Activated CD4-positive, alpha-beta T cell treated with anti-CD3 and anti-CD28 coated beads, Interleukin-2, amount 10 ng/mL, durations not matched to agents 7 days and 5 days (primary cell): ENCODE data around the gene MAP2K2. TPM values are rescaled to one million over a fixed set of nuclear protein-coding genes. Genes with fewer than 3 reads are reported as not detected.
"Not testable (repeated sequence)": the region's sequence is repeated elsewhere in the genome, so short reads cannot be mapped to it uniquely, and the experiment has no call there.

Experiments
- CTCF ChIA-PET: fragments of 350-600 bp; sonication (Branson Sonifier 250); formaldehyde crosslinking; loops from one replicate; lab custom pipeline; 2021; ENCODE audit warnings: antibody characterized with exemption; lab: Charles Lee
- POLR2A ChIA-PET: fragments of 350-600 bp; sonication (Branson Sonifier 250); formaldehyde crosslinking; loops from one replicate; lab custom pipeline; 2021; ENCODE audit warnings: antibody characterized with exemption; lab: Charles Lee
- DNase-seq: peaks from one replicate; pipeline ENCODE4 v3.0.0-alpha.2; 2020
- H3K27ac Mint-ChIP-seq: one replicate; pipeline ENCODE4 v1.8.0; 2021; ENCODE audit warnings: mild to moderate bottlenecking, moderate library complexity, mixed read lengths
- H3K27me3 Mint-ChIP-seq: one replicate; pipeline ENCODE4 v1.8.0; 2021; ENCODE audit warnings: mixed read lengths
- H3K36me3 Mint-ChIP-seq: one replicate; pipeline ENCODE4 v1.8.0; 2021; ENCODE audit warnings: low read depth, mixed read lengths
- H3K4me1 Mint-ChIP-seq: one replicate; pipeline ENCODE4 v1.8.0; 2021; ENCODE audit warnings: mixed read lengths
- H3K4me3 Mint-ChIP-seq: one replicate; pipeline ENCODE4 v1.8.0; 2021; ENCODE audit warnings: mild to moderate bottlenecking, moderate library complexity, mixed read lengths
- H3K9me3 Mint-ChIP-seq: one replicate; pipeline ENCODE4 v1.8.0; 2021; ENCODE audit warnings: mixed read lengths
- total RNA-seq, 2 experiments: library from RNA; stranded (reverse); gene quantifications; one replicate each; pipeline ENCODE4 v1.2.3, GENCODE V29; 2021

Gene MAP2K2
- 100 to 1,000 TPM; 175 to 202 TPM for total RNA-seq

DNA sequence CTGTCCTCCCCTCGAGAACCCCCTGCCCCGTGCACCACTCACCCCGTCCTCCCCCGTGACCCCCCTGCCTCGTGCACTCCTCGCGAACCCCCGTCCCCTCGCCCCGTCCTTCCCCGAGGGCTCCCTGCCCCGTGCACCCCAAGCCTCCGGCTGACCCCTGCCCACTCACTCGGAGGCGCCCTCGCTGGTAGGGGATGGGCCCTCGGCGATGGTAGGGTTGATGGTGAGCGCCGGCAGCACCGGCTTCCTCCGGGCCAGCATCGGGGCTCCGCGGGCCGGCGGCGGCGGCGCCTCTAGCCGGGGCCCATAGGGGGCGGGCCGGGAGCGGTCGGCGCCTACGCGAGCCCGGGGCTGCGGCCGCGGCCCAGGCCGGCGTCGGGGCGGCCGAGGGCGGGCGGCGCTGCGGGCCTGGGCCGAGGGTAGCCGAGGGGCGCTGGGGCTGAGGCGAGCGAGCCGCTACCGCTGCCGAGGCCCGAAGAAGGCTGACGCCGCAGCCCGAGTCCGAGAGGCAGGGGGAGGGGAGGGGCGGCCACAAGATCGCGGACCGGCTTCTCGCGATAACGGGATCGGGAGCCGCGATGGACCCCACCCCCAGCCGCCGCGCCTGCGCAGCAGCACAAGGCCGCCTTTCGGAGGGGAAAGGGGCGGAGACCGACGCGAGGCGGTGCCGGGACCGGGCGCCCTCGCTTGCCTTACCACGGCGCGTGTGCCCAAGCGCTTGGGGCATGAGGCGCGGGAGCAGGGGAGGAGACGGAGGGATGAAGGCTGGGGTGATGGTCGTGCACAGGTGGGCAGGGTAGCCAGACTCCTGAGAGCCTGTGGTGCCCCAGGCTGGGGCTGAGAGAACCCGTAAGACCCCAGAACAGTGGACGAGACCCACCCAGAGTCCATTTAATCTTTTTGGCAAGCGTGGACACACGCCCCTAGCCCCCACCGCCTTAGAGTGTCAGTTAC, at the start of gene MAP2K2:
Gene MAP2K2 (minus strand): TSS at position 508 of the 954 bp plus-strand sequence. CDS start 247 bp downstream, at position 261.
- POLR2A ChIA-PET: no interaction called here

DNA sequence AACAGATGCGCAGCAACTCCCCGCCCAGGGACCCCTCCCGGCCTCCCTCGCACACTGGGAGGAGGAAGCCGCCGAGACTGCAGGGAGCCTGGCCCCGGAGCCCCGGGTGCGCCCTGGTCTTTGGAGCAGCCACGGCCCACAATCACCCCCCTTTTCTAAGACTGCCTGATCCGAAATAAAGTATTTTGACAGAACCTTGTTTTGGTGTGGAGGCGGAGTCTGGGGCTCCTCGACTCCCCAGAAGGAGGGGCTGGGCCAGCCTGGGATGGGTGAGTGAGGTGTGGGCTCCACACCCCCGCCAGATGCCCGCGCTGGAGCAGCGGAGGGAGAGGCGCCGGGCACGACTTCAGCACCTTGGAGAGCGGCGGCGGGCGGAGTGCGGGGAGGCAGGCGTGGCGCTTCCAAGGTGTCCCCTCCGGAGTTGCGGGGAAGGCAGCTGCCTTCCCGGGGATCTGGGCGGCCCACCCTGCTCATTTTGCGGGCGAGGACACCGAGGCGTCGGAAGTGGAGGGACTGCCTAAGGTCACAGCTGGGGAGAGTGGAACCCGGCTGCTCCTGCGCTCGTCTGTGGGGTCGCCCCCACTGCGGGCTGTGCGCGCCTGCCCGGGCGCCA, 49.0 kb upstream of the MAP2K2 start:
- CTCF ChIA-PET: no interaction called here
- peaks cover 4% of the 10 kb centered on the region for H3K36me3 Mint-ChIP-seq
- H3K9me3 Mint-ChIP-seq: no peaks in the 10 kb centered on the region
- H3K27me3 Mint-ChIP-seq: peaks cover 3% of the 10 kb centered on the region
- no peak overlapping the region for H3K27ac Mint-ChIP-seq
- DNase-seq: peak; percentile 75
- H3K4me1 Mint-ChIP-seq: no peaks in the 10 kb centered on the region
- no peak overlapping the region for H3K4me3 Mint-ChIP-seq
- POLR2A ChIA-PET: no interaction called here

More for the DNA sequence above, at the start of gene MAP2K2:
- Mint-ChIP-seq H3K4me1 (peaks cover 24% of the 10 kb centered on the region), H3K27ac (peak within 1 kb of the TSS; percentile 91), H3K4me3 (peak within 1 kb of the TSS; percentile 87), H3K27me3 (no peaks in the 10 kb centered on the region), H3K36me3 (peaks cover 8% of the 10 kb centered on the region), H3K9me3 (no peaks in the 10 kb centered on the region)
- CTCF ChIA-PET: no interaction called here
- peak; percentile 95 for DNase-seq

DNA sequence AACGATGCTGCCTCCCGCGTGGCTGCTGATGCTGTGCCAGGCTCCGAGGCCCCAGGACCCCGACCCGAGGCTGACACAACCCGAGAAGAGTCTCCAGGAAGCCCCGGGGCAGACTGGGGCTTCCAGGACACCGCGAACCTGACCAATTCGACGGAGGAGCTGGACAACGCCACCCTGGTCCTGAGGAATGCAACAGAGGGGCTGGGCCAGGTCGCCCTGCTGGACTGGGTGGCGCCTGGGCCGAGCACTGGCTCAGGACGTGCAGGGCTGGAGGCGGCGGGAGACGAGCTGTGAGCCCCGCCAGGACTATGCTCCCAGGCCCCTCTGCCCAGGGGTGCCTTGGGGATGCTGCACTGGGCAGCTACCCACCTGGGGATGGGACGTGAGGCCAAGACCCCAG, 47.8 kb upstream of the MAP2K2 start:
- no peak overlapping the region for H3K4me3 Mint-ChIP-seq
- ChIA-PET POLR2A (no interaction called here), CTCF (interaction anchor here (0.6 to 0.8 kb wide), 2 partner anchors 58 to 59 kb away, joined by 3 to 5 read pairs; no protein-coding TSS in a partner anchor)

DNA sequence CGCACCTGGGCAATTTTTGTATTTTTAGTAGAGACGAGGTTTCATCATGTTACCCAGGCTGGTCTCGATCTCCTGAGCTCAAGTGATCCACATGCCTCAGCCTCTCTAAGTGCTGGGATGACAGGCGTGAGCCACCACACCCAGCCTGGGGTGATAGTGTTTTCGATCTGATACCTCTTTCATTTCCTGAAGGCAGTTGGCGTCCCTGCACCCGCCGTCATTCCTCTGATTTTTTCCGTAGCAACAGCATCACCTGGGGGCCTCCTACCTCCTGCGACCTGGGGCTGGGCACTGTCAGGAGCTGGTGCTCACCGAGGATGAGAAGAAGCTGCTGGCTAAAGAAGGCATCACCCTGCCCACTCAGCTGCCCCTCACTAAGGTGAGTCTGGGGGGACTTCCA, 40.3 kb upstream of the MAP2K2 start:
- no peaks in the 10 kb centered on the region for H3K4me1 Mint-ChIP-seq
- peaks cover 4% of the 10 kb centered on the region for H3K27me3 Mint-ChIP-seq
- no peak overlapping the region for H3K4me3 Mint-ChIP-seq
- no peak overlapping the region for H3K27ac Mint-ChIP-seq
- DNase-seq: no peak
- no peaks in the 10 kb centered on the region for H3K36me3 Mint-ChIP-seq
- ChIA-PET POLR2A (no interaction called here), CTCF (interaction anchor here (0.7 to 2.1 kb wide), 3 partner anchors 24 to 131 kb away, joined by 3 to 7 read pairs (median 3); no protein-coding TSS in a partner anchor)
- no peaks in the 10 kb centered on the region for H3K9me3 Mint-ChIP-seq

More for the DNA sequence above, 47.8 kb upstream of the MAP2K2 start:
- no peak for DNase-seq
- Mint-ChIP-seq H3K27ac (no peak overlapping the region), H3K27me3 (peaks cover 3% of the 10 kb centered on the region), H3K4me1 (no peaks in the 10 kb centered on the region), H3K9me3 (no peaks in the 10 kb centered on the region), H3K36me3 (peaks cover 4% of the 10 kb centered on the region)

DNA sequence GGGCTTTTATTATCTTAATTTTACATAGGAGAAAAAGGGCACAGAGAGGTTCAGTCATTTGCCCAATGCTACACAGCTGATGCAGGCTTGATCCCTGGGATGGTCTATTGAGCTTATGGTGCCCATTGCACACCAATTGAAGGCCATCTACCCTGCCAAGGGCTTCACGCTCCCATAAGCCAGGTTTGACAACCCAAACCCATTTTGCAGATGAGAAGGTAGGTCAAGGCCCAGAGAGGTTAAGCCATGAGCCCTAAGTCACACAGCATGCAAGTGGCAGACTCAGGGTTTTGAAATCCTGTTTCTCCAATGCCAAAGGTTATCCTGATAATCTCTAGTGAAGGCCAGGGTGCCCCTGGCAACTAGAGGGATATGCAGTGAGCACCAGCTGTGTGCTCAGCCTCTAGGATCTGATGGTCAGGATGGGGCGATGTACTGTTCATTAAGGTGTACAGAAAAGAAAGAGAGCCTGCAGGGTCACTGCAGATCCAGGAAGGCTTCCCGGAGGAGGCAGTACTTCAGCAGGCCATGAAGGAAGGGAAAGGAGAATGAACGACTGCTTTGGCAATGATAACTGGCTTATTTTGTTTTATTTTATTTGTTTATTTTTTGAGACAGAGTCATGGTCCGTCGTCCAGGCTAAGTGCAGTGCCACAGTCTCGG, 37.6 kb upstream of the MAP2K2 start:
- CTCF ChIA-PET: interaction anchor here (1.6 to 2.3 kb wide), 2 partner anchors 18 to 21 kb away, joined by 5 to 6 read pairs; no protein-coding TSS in a partner anchor
- no peaks in the 10 kb centered on the region for H3K4me1 Mint-ChIP-seq
- no peaks in the 10 kb centered on the region for H3K36me3 Mint-ChIP-seq
- peaks cover 5% of the 10 kb centered on the region for H3K27me3 Mint-ChIP-seq
- no peaks in the 10 kb centered on the region for H3K9me3 Mint-ChIP-seq
- DNase-seq: no peak
- no peak overlapping the region for H3K27ac Mint-ChIP-seq
- POLR2A ChIA-PET: no interaction called here
- no peak overlapping the region for H3K4me3 Mint-ChIP-seq

DNA sequence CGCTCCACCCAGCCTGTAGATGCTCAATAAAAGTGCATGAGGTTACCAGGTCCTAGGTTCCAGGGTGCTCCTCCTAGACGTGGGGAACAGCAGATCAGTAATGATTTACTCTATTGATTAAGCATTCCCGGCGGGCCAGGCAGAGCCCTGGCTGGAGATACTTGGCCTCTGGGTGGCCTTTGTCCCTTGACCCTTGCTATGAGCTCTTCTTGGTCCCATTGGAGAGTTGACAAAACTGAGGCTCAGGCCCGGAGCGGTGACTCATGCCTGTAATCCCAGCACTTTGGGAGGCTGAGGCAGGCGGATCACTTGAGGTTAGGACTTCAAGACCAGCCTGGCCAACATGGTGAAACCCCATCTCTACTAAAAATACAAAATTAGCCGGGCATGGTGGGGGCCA, 34.0 kb upstream of the MAP2K2 start:
- DNase-seq, H3K27ac Mint-ChIP-seq, H3K27me3 Mint-ChIP-seq, POLR2A ChIA-PET, H3K4me1 Mint-ChIP-seq, H3K4me3 Mint-ChIP-seq, H3K9me3 Mint-ChIP-seq, H3K36me3 Mint-ChIP-seq: not testable (repeated sequence)
- CTCF ChIA-PET: interaction anchor here (0.7 to 1.5 kb wide), 2 partner anchors 18 to 1257 kb away, joined by 3 to 5 read pairs; partner anchors contain the start of gene ZNF57

DNA sequence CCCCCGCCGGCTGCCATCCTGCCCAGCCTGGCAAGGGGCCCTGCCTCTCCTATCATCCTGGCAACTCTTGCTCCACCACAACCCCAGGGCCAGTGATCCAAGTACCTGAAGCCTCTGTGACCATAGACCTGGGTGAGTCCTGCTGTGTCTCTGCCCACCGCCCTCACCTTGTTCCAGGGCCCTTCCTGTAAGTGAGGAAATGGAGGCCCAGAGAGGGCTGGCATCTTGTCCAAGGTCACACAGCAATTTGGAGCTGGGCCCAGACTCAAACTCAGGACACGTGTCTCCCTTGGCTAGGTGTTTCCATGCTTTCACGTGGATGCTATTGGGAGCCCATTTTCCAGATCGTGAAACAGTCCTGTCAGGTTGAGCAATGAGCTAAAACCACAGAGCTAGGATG, 33.2 kb upstream of the MAP2K2 start:
- Mint-ChIP-seq H3K9me3 (no peaks in the 10 kb centered on the region), H3K36me3 (no peaks in the 10 kb centered on the region), H3K27ac (no peak overlapping the region), H3K4me1 (peaks cover 8% of the 10 kb centered on the region), H3K4me3 (no peak overlapping the region), H3K27me3 (peaks cover 1% of the 10 kb centered on the region)
- DNase-seq: no peak
- ChIA-PET POLR2A (no interaction called here), CTCF (interaction anchor here (1.5 kb wide), 1 partner anchor 18 kb away, joined by 5 read pairs; no protein-coding TSS in a partner anchor)

DNA sequence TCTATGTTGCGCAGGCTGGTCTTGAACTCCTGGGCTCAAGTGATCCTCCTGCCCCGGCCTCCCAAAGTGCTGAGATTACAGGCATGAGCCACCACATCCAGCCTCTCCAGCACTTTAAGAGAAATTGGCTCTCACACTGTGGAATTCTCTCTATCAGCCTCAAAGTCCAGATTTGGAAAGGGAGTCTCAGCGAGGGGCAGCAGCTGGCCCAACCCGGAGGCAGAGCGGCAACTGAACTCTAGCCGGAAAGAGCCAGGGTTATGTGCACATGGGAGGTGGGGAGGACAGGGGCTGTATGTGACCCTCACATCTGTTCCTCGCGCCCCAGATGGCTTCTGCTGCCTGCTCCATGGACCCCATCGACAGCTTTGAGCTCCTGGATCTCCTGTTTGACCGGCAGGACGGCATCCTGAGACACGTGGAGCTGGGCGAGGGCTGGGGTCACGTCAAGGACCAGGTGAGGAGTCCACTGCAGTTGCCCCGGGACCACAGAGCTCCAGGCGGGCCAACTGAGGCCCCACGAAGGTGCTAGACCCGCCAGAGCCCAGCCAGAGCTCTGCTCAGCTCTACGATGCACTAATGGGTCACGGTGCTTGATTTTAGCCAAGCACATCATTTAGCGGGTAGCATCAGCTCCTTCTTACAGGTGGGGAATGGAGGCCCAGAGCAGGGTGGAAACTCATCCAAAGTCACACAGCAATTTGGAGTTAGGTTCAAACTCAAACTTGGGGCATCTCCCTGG, 30.8 kb upstream of the MAP2K2 start:
- H3K9me3 Mint-ChIP-seq: no peaks in the 10 kb centered on the region
- H3K4me3 Mint-ChIP-seq: no peak overlapping the region
- ChIA-PET CTCF (interaction anchor here (0.5 to 2.2 kb wide), 3 partner anchors 14 to 838 kb away, joined by 3 to 15 read pairs (median 4); no protein-coding TSS in a partner anchor), POLR2A (no interaction called here)
- no peak overlapping the region for H3K27ac Mint-ChIP-seq
- DNase-seq: no peak
- H3K27me3 Mint-ChIP-seq: peaks cover 1% of the 10 kb centered on the region
- H3K36me3 Mint-ChIP-seq: no peaks in the 10 kb centered on the region
- H3K4me1 Mint-ChIP-seq: peaks cover 8% of the 10 kb centered on the region

DNA sequence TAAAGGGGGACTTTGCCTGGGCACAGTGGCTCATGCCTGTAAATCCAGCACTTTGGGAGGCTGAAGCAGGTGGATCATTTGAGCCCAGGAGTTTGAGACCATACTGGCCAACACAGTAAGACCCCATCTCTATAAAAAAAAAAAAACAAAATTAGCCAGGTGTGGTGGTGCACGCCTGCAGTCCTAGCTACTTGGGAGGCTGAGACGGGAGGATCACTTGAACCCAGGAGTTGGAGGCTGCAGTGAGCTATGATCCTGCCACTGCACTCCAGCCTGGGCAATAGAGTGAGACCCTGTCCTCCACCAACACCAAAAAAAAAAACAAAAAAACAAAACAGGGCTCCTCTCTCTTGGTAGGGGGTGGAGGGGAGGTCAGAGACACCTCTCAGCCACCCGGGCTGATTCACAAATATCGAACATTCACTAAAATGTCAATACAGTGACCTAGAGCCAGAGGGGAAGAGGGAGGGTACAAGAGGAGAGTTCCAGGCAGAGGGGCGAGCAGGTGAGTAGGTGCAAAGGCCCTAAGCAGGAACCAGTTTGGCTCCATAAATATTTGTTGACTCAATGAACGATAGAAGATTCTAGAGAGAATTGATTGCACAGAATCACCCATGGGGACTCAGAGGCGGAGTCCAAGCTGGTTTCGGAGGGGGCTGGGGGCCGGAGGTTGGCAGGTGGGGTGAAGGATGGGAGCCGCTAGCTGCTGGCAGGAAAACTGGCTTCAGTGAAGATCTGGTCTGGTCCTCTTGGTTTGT, 28.5 kb upstream of the MAP2K2 start:
- H3K9me3 Mint-ChIP-seq: no peaks in the 10 kb centered on the region
- no peak for DNase-seq
- no peaks in the 10 kb centered on the region for H3K36me3 Mint-ChIP-seq
- peaks cover 8% of the 10 kb centered on the region for H3K4me1 Mint-ChIP-seq
- peaks cover 1% of the 10 kb centered on the region for H3K27me3 Mint-ChIP-seq
- ChIA-PET CTCF (interaction anchor here (1.4 to 1.6 kb wide), 2 partner anchors 77 to 165 kb away, joined by 3 read pairs; partner anchors contain the start of gene EBI3), POLR2A (no interaction called here)
- H3K27ac Mint-ChIP-seq: no peak overlapping the region
- H3K4me3 Mint-ChIP-seq: no peak overlapping the region

DNA sequence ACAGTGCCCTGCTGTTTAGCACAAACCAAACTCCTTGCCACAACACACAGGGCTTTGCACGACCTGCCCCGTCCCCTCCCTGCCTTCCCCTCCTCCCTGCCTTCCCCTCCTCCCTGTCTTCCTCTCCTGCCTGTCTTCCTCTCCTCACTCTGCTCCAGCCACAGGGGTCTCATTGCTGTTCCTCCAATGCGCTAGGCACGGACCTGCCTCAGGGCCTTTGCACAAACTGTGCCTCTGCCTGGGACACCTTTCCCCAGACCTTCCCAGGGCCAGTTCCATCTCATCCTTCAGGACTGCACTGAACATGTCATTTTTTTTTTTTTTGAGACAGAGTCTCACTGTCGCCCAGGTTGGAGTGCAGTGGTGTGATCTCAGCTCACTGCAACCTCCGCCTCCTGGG, 27.7 kb upstream of the MAP2K2 start:
- H3K36me3 Mint-ChIP-seq: no peaks in the 10 kb centered on the region
- no peak overlapping the region for H3K4me3 Mint-ChIP-seq
- peaks cover 2% of the 10 kb centered on the region for H3K27me3 Mint-ChIP-seq
- no peak overlapping the region for H3K27ac Mint-ChIP-seq
- POLR2A ChIA-PET: no interaction called here
- CTCF ChIA-PET: no interaction called here
- DNase-seq: no peak
- no peaks in the 10 kb centered on the region for H3K9me3 Mint-ChIP-seq
- H3K4me1 Mint-ChIP-seq: peaks cover 8% of the 10 kb centered on the region

DNA sequence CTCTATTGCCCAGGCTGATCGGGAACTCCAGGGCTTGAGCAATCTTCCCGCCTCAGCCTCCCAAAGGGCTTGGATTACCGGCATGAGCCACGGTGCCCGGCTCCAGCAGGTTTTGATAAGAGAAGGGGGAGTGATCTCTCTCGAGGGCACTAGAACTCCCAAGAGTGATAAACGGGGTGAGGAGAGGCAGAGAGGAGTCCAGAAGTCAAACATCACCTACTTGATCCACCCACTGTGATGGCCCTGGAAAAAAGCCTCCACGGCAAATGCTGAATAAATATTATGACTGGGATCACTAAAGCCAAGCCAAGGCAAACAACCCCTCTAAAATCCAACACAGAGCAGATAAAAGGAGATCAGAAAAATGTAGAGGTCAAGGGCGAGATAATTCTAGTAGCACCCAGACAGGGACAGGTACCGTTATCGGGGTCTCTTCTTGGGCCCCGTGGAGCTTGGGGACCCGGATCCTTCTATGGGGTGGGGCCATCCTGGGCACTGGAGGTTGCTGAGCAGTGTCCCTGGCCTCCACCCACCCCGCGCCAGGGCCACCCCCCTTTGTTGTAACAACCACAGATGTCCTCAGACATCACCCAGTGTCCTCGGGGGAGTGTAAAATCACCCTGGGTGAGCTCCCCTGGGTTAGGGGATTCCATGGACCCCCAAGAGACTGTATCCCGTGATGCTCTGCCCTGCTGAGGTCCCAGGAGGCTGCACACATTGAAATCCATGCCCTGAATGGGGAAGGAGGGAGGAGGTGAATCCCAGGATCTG, 25.8 kb upstream of the MAP2K2 start:
- no peaks in the 10 kb centered on the region for H3K36me3 Mint-ChIP-seq
- H3K27ac Mint-ChIP-seq: no peak overlapping the region
- no peak overlapping the region for H3K4me3 Mint-ChIP-seq
- H3K9me3 Mint-ChIP-seq: no peaks in the 10 kb centered on the region
- H3K27me3 Mint-ChIP-seq: peaks cover 5% of the 10 kb centered on the region
- H3K4me1 Mint-ChIP-seq: peaks cover 8% of the 10 kb centered on the region
- no peak for DNase-seq
- ChIA-PET CTCF (no interaction called here), POLR2A (no interaction called here)
